ENCODE measurements around the gene DISC1.

DISC1 gene

DNA sequence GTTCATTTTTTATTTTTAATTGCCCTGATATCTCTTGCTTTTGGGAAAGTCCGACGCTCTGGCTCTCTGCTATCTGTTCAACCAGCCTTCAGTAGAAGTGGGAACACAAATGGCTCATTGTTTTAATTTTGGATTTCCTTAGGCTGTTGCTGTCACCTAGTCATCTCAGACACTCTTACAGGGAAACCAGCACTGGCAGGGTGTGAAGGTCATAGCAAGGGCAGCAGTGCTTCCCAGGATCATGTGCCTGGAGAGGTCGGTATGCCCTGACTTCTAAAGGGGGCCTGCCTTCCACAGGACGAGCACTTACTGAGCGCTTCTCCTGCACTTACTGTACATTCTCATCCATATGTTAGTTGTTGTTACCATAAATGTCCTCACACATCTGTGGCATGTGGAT is 224.2 kb downstream of the DISC1 start:
- TF ChIP-seq, protein P1, sequence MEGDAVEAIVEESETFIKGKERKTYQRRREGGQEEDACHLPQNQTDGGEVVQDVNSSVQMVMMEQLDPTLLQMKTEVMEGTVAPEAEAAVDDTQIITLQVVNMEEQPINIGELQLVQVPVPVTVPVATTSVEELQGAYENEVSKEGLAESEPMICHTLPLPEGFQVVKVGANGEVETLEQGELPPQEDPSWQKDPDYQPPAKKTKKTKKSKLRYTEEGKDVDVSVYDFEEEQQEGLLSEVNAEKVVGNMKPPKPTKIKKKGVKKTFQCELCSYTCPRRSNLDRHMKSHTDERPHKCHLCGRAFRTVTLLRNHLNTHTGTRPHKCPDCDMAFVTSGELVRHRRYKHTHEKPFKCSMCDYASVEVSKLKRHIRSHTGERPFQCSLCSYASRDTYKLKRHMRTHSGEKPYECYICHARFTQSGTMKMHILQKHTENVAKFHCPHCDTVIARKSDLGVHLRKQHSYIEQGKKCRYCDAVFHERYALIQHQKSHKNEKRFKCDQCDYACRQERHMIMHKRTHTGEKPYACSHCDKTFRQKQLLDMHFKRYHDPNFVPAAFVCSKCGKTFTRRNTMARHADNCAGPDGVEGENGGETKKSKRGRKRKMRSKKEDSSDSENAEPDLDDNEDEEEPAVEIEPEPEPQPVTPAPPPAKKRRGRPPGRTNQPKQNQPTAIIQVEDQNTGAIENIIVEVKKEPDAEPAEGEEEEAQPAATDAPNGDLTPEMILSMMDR (IDR thresholded peaks at IDR 0.05; ENCODE audit: unreplicated experiment in 3 of 3), result no peak
- Mint-ChIP-seq H3K27ac (no peak overlapping the region), H3K9me3 (no peaks in the 10 kb centered on the region)

DNA sequence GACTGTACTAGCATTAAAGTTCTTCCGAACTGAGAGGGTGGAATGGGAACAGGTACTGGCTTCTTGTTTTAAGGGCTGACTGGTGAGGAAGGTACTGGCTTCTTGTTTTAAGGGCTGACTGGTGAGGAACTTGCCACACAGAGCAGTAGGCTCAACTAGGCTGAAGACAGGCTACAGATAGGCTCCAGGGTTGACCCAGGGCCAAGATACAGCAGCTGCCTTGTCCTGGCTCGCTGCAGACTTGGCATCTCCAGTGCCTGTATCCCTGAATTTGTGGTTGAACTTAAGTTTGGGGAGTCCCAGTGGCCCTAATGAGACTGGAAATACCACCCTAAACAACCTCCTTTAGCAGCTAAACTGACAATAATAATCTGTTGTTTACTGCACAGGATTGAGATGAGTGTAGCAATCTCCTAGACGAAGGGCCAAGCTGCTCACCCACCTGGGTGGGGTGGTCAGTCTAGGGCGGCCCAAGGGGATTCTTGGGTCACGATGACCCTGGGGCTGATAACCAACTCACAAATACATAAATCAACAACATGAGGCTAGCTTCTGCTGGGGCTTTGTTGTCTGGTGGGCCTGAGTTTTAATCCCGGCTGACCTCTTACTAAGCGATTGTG is 227.1 kb downstream of the DISC1 start:
- H3K4me3 Mint-ChIP-seq, result no peak overlapping the region
- no peaks in the 10 kb centered on the region for H3K27me3 Mint-ChIP-seq (ENCODE audit: low read depth)
- H3K27ac Mint-ChIP-seq, result no peak overlapping the region
- H3K4me1 Mint-ChIP-seq, result peaks cover 5% of the 10 kb centered on the region
- TF ChIP-seq, protein P1 (IDR thresholded peaks at IDR 0.05; ENCODE audit: unreplicated experiment in 3 of 3), result no peak
- H3K9me3 Mint-ChIP-seq, result no peaks in the 10 kb centered on the region
- no peaks in the 10 kb centered on the region for H3K36me3 Mint-ChIP-seq (ENCODE audit: low read depth)

More for the DNA sequence above, 224.2 kb downstream of the DISC1 start:
- H3K27me3 Mint-ChIP-seq (ENCODE audit: low read depth), result no peaks in the 10 kb centered on the region
- H3K4me3 Mint-ChIP-seq, result no peak overlapping the region
- H3K4me1 Mint-ChIP-seq, result no peaks in the 10 kb centered on the region
- H3K36me3 Mint-ChIP-seq (ENCODE audit: low read depth), result no peaks in the 10 kb centered on the region

DNA sequence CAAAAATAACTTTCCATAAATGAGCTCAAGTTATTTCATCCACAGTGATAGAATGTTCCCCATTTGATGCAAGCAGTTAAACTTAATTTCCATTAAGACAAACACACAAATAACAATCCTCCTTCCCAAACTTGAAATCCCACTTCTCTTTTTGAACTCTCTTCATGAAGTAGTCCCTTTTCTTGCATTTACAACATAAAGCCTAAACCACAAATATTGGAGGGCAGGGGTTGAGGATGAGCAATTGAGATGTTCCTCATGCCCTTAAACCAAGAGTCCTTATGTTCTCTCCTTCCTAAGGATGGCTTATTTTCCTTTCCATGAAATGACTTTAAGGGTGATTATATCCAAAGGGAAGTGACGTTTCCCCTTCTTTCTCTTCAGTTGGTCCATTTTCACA is 228.8 kb downstream of the DISC1 start:
- Mint-ChIP-seq H3K36me3 (ENCODE audit: low read depth) (no peaks in the 10 kb centered on the region), H3K4me3 (no peak overlapping the region), H3K27me3 (ENCODE audit: low read depth) (no peaks in the 10 kb centered on the region), H3K9me3 (no peaks in the 10 kb centered on the region), H3K4me1 (peaks cover 9% of the 10 kb centered on the region), H3K27ac (no peak overlapping the region)
- TF ChIP-seq, protein P1 (IDR thresholded peaks at IDR 0.05; ENCODE audit: unreplicated experiment in 3 of 3), result no peak

DNA sequence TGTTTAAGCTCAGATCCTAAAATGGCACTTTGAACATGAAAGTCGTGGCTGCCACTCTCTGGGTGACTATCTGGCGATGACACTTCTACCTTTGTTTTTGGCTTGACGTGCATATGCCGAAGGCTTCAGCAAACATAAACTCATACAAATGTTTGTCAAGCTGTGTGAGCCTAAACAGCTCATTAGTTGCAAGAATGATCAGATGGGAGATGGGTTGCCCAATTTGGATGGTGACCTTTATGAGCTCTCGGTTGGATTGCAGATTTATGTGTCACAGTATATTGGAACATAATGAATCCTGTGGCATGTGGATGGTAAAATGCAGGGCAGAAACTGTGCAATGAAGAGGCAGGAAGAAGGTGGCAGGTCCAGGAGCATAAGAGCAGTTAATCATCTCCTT is 229.3 kb downstream of the DISC1 start:
- TF ChIP-seq, protein P1 (IDR thresholded peaks at IDR 0.05; ENCODE audit: unreplicated experiment in 3 of 3), result no peak
- Mint-ChIP-seq H3K4me1 (peaks cover 15% of the 10 kb centered on the region), H3K27ac (no peak overlapping the region), H3K4me3 (no peak overlapping the region), H3K9me3 (no peaks in the 10 kb centered on the region), H3K36me3 (ENCODE audit: low read depth) (no peaks in the 10 kb centered on the region), H3K27me3 (ENCODE audit: low read depth) (no peaks in the 10 kb centered on the region)

DNA sequence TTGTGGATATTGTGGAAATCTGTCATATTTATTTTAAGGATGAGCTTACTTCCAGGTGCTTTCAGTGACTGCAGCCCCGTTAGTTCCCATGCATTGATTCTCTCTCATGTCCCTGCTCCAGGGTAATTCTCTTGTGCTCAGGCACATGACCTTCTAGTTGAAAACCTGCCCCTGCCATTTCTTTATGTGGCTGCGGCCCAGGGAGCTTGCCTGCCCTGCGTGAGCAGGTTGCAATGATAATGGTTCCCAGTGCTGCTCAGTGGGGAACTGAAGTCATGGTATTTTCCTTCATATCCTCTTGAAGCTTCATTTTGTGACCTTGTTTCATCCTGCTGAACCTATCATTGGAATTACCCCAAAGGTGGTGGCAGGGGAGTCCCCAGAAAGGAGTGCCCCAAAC is 229.8 kb downstream of the DISC1 start:
- Mint-ChIP-seq H3K27me3 (ENCODE audit: low read depth) (no peaks in the 10 kb centered on the region), H3K4me3 (no peak overlapping the region), H3K27ac (no peak overlapping the region), H3K36me3 (ENCODE audit: low read depth) (no peaks in the 10 kb centered on the region), H3K4me1 (peaks cover 16% of the 10 kb centered on the region), H3K9me3 (no peaks in the 10 kb centered on the region)
- TF ChIP-seq, protein P1 (IDR thresholded peaks at IDR 0.05; ENCODE audit: unreplicated experiment in 3 of 3), result no peak

DNA sequence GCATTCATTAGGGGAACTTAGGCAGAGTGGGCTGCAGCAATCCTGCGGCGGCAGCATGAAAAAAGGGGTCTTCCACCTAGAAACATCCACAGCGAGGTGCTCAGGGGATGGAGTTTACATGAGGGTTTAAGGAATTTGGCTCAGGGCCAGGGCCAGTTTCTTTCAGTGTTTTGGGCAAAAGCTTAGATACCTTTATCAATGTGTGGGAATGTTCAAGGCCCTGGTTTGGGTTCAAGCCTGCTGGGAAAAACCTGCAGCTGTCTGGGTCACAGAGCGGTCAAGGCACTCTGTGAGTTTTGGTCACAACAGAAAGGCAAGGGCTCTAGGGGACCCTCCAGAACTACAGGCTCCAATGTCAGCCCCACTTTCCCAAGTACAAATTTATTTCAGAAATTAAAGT is 230.3 kb downstream of the DISC1 start:
- H3K27me3 Mint-ChIP-seq (ENCODE audit: low read depth), result no peaks in the 10 kb centered on the region
- no peak overlapping the region for H3K4me3 Mint-ChIP-seq
- TF ChIP-seq, protein P1 (IDR thresholded peaks at IDR 0.05; ENCODE audit: unreplicated experiment in 3 of 3), result no peak
- no peaks in the 10 kb centered on the region for H3K36me3 Mint-ChIP-seq (ENCODE audit: low read depth)
- H3K27ac Mint-ChIP-seq, result no peak overlapping the region
- no peaks in the 10 kb centered on the region for H3K9me3 Mint-ChIP-seq
- H3K4me1 Mint-ChIP-seq, result peaks cover 16% of the 10 kb centered on the region

All from nephron (organoid).